ENCODE results near the gene KCTD20.

GRCh38 chr6:36523936-36524499 is 81.2 kb downstream of the KCTD20 start:
- no peak for TF ChIP-seq ZNF133 (tag by site-specific recombination; IDR thresholded peaks at IDR 0.05)
- TF ChIP-seq CTCF (tag by site-specific recombination; IDR thresholded peaks at IDR 0.05) = no peak
- no peak for TF ChIP-seq PATZ1 (tag by site-specific recombination; IDR thresholded peaks at IDR 0.05)
- no peak for TF ChIP-seq ZNF155 (tag by site-specific recombination; IDR thresholded peaks at IDR 0.05)
- no peak for TF ChIP-seq ELK4 (IDR thresholded peaks at IDR 0.05; ENCODE audit: borderline replicate concordance, low read depth, low read length)
- TF ChIP-seq SP2 (tag by site-specific recombination; IDR thresholded peaks at IDR 0.05) = no peak
- TF ChIP-seq TCF7L2 (IDR thresholded peaks at IDR 0.05; ENCODE audit: borderline replicate concordance, low read depth, low read length) = no peak
- TF ChIP-seq ZNF10 (tag by site-specific recombination; IDR thresholded peaks at IDR 0.05) = no peak
